ENCODE data around the gene DNAH17.
A peak's percentile ranks its signal among the peaks of the same experiment; 100 is the strongest.

The DNAH17 gene

GRCh38 chr17:78429618-78429995 is 147.6 kb downstream of the DNAH17 start:
- no peak for DNase-seq (ENCODE audit: low read depth, low spot score)

GRCh38 chr17:78428836-78429617 is 148.2 kb downstream of the DNAH17 start:
- no peak for DNase-seq (ENCODE audit: low read depth, low spot score)

GRCh38 chr17:78428025-78428575 is 149.1 kb downstream of the DNAH17 start:
- no peak for DNase-seq (ENCODE audit: low read depth, low spot score)

DNA sequence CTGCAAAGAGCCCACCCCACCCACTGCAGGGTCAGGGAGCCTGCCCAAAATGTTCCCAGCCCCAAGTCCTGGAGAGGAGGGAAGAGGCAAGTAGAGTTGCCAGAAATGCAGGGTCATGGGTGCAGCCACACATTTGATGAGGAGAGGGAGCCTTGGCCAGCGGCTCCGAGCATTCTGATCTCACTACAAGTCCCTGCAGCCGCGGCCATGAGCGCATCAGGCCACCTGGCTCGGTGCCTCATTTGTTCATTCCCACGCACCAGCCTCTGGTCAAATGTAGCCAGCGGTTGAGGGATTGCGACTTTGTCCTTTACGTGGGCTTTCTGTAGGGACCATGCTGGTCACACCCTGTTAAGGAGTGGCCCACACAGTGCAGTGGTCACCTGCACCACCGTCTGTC is 150.1 kb downstream of the DNAH17 start:
- no peak for DNase-seq (ENCODE audit: low read depth, low spot score)

GRCh38 chr17:78426293-78426879 is 150.8 kb downstream of the DNAH17 start:
- no peak for DNase-seq (ENCODE audit: low read depth, low spot score)

DNA sequence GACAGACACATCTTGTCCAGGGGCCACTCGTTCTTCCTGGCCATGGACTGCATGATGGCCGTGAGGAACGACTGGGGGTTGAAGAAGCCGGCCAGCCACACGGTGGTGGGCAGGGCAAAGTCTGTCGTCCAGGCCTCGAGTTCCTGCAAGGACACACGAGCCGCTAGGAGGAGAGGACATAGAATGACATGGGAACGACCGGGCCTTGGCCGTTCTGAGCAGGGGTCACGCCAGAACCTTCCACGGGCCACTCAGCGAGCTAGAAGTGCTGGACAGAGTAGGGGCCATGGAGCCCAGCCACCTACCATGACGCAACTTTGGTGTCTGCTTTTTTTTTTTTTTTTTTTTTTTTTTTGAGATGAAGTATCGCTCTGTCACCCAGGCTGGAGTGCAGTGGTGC is 151.8 kb downstream of the DNAH17 start:
- DNase-seq (ENCODE audit: low read depth, low spot score) = no peak

- no peak for DNase-seq (ENCODE audit: low read depth, low spot score)
Observed at GRCh38 chr17:78423961-78424675, 153.1 kb downstream of the DNAH17 start.

- no peak for DNase-seq (ENCODE audit: low read depth, low spot score)
Observed at GRCh38 chr17:78422872-78423588, 154.2 kb downstream of the DNAH17 start.

GRCh38 chr17:78422267-78422605 is 155.0 kb downstream of the DNAH17 start:
- DNase-seq (ENCODE audit: low read depth, low spot score) = no peak

DNA sequence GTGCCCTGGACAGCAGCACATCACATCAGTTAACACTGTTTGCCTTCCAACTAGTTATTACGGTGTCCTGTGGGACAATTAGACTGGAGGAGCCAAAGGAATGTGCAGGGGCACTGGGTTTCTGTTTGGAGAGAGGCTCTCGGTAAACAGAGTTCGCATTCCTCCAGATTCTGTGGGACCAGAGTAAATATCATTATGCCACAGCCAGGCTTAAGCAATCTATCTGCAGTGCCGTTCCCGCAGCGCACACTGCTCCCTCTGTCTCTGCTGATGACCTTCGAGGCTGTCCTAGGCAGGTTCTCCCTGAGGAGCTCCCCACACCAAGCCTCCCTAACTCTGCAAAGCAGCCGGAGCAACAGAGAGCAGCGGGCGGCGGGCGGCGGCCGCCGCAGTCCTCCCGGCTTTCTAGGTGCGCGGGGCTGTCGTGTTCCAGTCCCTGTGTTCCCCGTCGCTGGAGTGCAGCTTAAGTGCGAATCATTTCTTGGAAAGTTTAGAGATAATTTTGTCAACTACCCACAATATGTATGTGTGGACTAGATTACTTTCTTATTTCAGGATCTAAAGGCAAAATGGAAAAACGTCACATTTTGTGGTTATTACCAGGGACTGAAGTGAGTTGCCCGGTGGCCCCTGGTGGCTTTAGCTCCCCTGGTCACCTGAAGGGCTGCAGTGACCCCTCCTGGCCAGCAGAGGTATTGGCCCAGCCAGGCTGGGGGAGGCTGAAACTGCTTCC is 155.5 kb downstream of the DNAH17 start:
- DNase-seq (ENCODE audit: low read depth, low spot score) = peak; percentile 59

DNA sequence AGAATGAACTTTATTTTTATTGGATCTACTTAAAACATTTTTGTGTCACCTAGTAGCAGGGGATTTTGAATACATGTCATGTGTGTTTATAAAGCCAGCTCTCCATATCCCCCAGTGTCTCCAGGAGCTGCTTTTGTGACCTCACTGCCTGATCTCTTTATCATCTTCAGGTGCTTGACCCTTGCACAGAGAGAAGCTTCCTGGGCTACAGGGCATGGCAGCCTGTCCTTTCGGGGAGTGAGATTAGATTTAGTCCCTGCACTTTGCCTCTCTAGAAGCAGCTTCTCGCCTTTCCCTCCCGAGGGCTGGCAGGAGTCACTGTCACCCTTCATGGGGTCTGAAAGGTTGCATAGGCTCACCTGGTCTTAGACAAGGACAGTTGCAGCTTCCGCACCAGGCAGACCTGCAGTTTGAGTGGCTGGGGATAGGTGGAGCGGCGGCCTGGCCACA is 156.1 kb downstream of the DNAH17 start:
- no peak for DNase-seq (ENCODE audit: low read depth, low spot score)

DNA sequence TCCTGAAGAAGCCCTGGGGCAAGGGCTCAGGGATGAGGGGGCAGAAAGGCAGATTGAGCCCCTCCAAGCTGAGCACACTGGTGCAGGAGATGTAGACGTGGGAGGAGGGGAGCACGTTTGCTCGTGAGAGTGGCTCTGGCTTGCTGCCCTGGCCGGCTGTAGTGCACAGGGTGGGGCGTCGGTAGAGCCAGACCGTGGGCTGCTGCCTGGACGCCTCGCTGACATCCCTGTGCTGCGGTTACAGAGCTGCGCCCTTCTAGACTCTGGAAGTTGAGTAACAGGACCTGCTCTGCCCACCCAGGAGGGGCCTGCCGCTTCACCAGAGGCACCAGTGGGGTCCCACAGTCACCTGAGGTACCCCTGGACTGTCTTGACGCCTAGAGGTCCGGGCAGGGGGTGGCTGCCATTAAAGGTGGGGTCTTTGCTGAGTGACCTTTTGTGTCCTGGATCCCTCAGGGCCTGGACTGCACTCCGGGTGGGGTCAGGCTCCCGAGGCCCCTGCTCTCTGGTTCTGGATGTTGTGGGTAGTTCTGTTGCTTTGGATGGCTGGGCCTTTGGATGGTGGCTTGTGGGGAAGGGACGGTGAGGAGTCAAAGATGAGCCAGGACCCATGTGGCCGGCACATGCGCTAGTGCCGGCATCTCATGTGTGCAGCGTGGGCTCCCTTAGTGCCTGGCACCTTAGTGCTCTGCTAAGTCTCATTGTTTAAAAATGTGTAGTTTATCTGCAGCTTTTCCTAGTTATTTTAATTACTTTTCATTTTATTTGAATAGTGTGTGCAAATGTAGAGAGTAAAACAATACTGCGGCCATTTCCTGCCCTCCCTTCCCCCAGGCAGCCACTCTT is 157.0 kb downstream of the DNAH17 start:
- no peak for DNase-seq (ENCODE audit: low read depth, low spot score)

DNA sequence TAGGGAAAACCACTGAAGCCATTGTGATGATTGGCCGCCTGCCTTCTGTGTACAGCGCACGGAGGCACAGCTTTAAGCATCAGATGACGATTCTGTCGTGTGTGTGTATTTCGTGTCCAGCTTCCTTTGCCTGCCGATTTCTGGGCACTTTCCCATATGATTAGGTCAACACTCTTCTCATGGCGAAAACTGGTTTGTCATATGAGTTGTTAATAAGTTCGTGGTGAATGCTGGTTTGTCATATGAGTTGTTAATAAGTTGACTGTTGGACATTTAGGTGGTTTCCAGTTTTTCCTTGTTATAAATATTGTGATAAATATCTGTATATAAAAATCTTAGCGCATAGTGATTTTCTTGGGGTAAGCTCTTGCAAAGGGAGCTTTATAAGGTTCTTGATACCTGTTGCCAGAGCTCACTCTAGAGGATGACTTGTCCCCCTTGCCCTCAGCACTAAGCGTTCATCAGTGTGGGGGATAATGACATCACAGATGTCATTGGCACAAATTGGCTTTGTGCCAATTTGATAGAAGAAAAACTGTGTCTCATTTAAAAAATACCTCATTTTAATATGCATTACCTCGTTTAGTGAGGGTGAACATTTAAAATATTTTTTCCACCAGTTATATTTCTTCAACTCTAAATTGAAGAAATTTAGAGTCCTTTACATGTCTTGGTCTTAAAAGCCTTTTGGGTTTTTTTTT is 158.7 kb downstream of the DNAH17 start:
- no peak for DNase-seq (ENCODE audit: low read depth, low spot score)

DNA sequence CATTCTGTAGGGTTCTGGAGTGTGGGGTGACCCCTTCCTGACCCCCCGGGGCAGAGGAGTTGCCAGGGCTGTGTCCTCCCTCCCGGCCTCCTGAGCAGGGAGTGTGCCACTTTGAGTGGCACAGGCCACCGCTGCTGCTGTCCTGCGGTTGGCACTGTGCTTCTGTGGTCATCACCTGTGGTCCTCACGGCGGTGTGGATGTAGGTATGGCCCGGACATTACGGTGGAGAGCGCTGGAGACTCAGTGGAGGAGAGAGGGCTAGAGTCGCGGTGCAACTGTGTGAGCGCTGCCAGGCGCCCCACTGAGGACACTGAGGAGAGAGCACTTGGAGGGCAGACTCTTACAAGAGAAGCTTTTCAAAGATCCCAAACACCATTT is 159.7 kb downstream of the DNAH17 start:
- no peak for DNase-seq (ENCODE audit: low read depth, low spot score)

DNA sequence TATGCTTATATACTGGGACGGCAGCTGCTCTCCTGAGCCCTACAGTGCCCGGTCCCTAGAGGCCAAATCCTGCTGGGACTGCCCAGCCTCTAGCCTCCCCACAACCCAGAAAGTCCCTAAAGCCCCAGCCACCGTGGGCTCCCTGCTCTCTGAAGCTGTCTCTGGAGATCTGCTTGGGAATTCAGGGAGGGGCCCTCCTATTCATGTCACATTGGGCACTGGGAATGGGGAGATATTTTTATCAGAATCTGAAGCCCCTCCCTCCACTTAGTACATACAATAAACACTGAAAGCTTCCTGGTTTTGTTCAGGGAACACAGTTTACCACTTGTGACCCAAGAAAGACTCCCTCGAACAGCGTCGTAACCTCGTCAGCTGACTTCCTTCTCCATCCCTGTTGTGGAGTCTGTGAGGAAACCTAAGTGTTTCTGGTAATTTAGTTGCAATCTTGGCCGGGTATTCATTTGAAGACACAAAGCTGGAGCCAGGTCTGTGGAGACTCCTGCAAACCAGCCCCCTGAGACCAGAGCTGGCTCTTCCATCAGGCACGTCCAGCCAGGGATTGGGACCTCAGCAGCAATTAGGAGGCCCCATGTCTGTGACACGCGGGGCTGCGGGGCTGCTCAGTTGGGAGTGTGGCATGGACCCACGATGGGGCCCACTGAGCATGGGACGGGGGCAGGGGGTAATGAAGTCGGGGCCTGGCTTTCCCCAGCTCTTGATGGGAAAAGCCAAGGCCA is 160.2 kb downstream of the DNAH17 start:
- DNase-seq (ENCODE audit: low read depth, low spot score) = no peak

- no peak for DNase-seq (ENCODE audit: low read depth, low spot score)
Observed at GRCh38 chr17:78415821-78416711, 161.1 kb downstream of the DNAH17 start.

DNA sequence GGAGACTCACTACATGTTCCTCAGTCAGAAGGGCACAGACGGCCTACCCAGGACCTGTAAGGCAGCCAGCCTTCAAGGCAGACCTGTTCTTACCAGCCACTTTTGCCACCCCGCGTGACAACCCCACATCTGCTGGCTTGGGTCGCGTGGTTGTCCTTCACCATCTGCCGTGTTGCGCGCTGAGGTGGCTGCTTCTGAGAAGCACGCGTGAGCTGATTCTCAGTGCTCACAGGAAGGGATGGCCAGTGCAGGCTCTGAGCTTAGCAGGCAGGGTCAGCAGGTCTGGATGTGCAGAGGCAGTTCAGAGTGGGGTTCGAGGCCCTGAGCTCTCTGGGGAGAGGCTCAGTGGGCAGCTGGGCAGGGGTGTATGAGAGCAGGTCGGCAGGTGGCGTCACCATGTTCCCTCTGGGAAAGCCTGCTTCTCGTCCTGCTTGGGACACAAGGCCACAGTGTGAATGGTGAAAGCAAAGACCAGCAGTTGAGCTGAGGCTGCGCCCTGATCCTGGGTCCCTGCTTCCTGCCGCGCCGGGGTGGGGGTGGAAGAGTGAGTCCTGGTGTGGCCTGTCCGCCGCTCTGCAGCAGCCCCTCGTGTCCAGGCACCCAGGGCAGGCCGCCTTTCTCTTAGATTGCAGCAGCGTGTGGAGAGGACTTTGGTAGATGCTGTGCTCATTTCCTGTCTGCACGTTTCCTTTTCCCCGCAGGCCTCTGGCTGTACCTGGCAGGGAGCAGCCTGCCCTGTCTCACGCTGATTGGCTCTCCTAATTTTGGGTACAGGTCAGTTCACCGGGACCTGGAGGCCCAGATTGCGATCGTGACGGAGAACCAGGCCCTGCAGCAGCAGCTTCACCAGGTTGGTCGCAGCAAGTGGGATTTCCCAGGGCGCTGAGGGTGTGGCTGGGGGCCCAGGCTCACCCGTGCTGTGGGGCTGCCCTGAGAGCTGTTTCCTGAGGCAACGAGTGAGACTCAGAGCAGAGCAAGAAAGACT is 162.7 kb downstream of the DNAH17 start:
- DNase-seq (ENCODE audit: low read depth, low spot score) = no peak

All from activated CD4-positive, CD25-positive, alpha-beta regulatory T cell treated with anti-CD3 and anti-CD28 coated beads, Interleukin-2, amount 50 U/mL, for 16 hours (primary cell).